Liver (tissue), 9 donors: ENCODE measurements around the gene ZNF48. TPM values are rescaled to one million over a fixed set of nuclear protein-coding genes. Genes with fewer than 3 reads are reported as not detected.

ENCODE experiments used
- DNase-seq: peaks from one replicate; pipeline ENCODE4 v3.0.0-alpha.2; 2017; ENCODE audit warnings: low spot score
- H3K27ac ChIP-seq, 2 donors: one replicate each; pipeline ENCODE4 v1.7.0; 2013; ENCODE audit warnings: inconsistent platforms in 2 of 2, low read length in 2 of 2, control low read depth in 1 of 2, low read depth in 1 of 2, mild to moderate bottlenecking in 1 of 2
- H3K27me3 ChIP-seq, 4 donors: one replicate each; pipeline versions ENCODE4 v1.6.1 to v1.7.0; 2013; ENCODE audit warnings: low read length in 3 of 4, inconsistent platforms in 1 of 4, mild to moderate bottlenecking in 1 of 4, moderate library complexity in 1 of 4; ENCODE audit not compliant: control insufficient read depth in 4 of 4, insufficient read depth in 4 of 4
- H3K36me3 ChIP-seq, 4 donors: one replicate each; pipeline versions ENCODE4 v1.6.1 to v1.7.0; 2013; ENCODE audit warnings: low read length in 3 of 4, mild to moderate bottlenecking in 3 of 4, low read depth in 1 of 4, moderate library complexity in 1 of 4; ENCODE audit not compliant: control insufficient read depth in 4 of 4, insufficient read depth in 3 of 4
- H3K4me1 ChIP-seq, 4 donors: one replicate each; pipeline versions ENCODE4 v1.6.1 to v1.7.0; 2013; ENCODE audit warnings: low read length in 3 of 4, mild to moderate bottlenecking in 3 of 4, moderate library complexity in 1 of 4; ENCODE audit not compliant: control insufficient read depth in 4 of 4, insufficient read depth in 4 of 4
- H3K4me3 ChIP-seq, 3 donors: one replicate each; pipeline versions ENCODE4 v1.6.1 to v1.7.0; 2013; ENCODE audit warnings: low read length in 3 of 3, control low read depth in 1 of 3, low read depth in 1 of 3, mild to moderate bottlenecking in 1 of 3
- H3K9ac ChIP-seq, 2 donors: one replicate each; pipeline ENCODE4 v1.7.0; 2013; ENCODE audit warnings: low read length in 2 of 2, mild to moderate bottlenecking in 2 of 2, moderate library complexity in 2 of 2, control low read depth in 1 of 2, low read depth in 1 of 2
- H3K9me3 ChIP-seq, 4 donors: one replicate each; pipeline versions ENCODE4 v1.6.1 to v1.7.0; 2013; ENCODE audit warnings: low read length in 3 of 4; ENCODE audit not compliant: control insufficient read depth in 4 of 4
- ATF3 ChIP-seq: IDR thresholded peaks from 2 replicates; pipeline ENCODE4 v1.6.1; 2016; ENCODE audit warnings: antibody characterized with exemption
- CTCF ChIP-seq: fragments of 150-350 bp; IDR thresholded peaks from 2 replicates; pipeline ENCODE4 v1.5.1; 2017; ENCODE audit warnings: improper control_type of control experiment, low read depth, low read length; ENCODE audit not compliant: missing input control
- EGR1 ChIP-seq, 2 donors: IDR thresholded peaks; 2 replicates each; pipeline ENCODE4 v1.6.1; 2016 to 2018; ENCODE audit warnings: antibody characterized with exemption in 2 of 2, low read depth in 2 of 2
- FOXA2 ChIP-seq: IDR thresholded peaks from 2 replicates; pipeline ENCODE4 v1.6.1; 2016; ENCODE audit warnings: antibody characterized with exemption
- GABPA ChIP-seq, 2 donors: IDR thresholded peaks in 1 of 2; conservative IDR thresholded peaks in 1 of 2; 2 replicates each; pipeline ENCODE4 v1.6.1; 2016; ENCODE audit warnings: antibody characterized with exemption in 2 of 2, mild to moderate bottlenecking in 1 of 2, moderate library complexity in 1 of 2
- HNF4A ChIP-seq, 2 donors: conservative IDR thresholded peaks; 2 replicates each; pipeline ENCODE4 v1.6.1; 2016; ENCODE audit warnings: antibody characterized with exemption in 2 of 2, mild to moderate bottlenecking in 2 of 2
- HNF4G ChIP-seq: IDR thresholded peaks from 2 replicates; pipeline ENCODE4 v1.6.1; 2016; ENCODE audit warnings: antibody characterized with exemption
- JUND ChIP-seq, 2 donors: IDR thresholded peaks; 2 replicates each; pipeline ENCODE4 v1.6.1; 2016; ENCODE audit warnings: antibody characterized with exemption in 2 of 2
- MAX ChIP-seq: IDR thresholded peaks from 2 replicates; pipeline ENCODE4 v1.6.1; 2016; ENCODE audit warnings: antibody characterized with exemption
- RAD21 ChIP-seq, 2 donors: IDR thresholded peaks; 2 replicates each; pipeline ENCODE4 v1.6.1; 2016; ENCODE audit warnings: antibody characterized with exemption in 2 of 2, mild to moderate bottlenecking in 2 of 2
- RXRA ChIP-seq, 2 donors: IDR thresholded peaks; 2 replicates each; pipeline ENCODE4 v1.6.1; 2017 to 2018; ENCODE audit warnings: antibody characterized with exemption in 2 of 2, mild to moderate bottlenecking in 1 of 2
- SP1 ChIP-seq: IDR thresholded peaks from 2 replicates; pipeline ENCODE4 v1.6.1; 2018; ENCODE audit warnings: antibody characterized with exemption, mild to moderate bottlenecking
- TAF1 ChIP-seq: conservative IDR thresholded peaks from 2 replicates; pipeline ENCODE4 v1.6.1; 2016; ENCODE audit warnings: antibody characterized with exemption, mild to moderate bottlenecking
- YY1 ChIP-seq: IDR thresholded peaks from 2 replicates; pipeline ENCODE4 v1.6.1; 2016; ENCODE audit warnings: antibody characterized with exemption, mild to moderate bottlenecking
- WGBS: extraction: QIAGEN DNeasy Blood & Tissue Kit; methylation state at CpG from one replicate; pipeline ENCODE4 v1.1.7; 2013; 5-methylcytosine and 5-hydroxymethylcytosine counted together
- polyA plus RNA-seq, 2 donors: library from polyadenylated mRNA; stranded (reverse) in 1 of 2; unstranded in 1 of 2; fragments of 200-250 nt in 1 of 2; fragments of >200 nt in 1 of 2; fragmentation: Nextera tagmentation in 1 of 2; extraction: Ambion mirVana in 1 of 2; gene quantifications; one replicate each; pipeline versions ENCODE4 v1.2.1 to v1.2.3, GENCODE V29; 2013 to 2015
- total RNA-seq, 2 donors: library from RNA; depleted of rRNA; stranded (reverse); fragments of >200 nt; gene quantifications; one replicate each; pipeline ENCODE4 v1.2.3, GENCODE V29; 2014
- TF ChIP-seq, protein P1 (sequence below): IDR thresholded peaks from 2 replicates; pipeline ENCODE4 v1.6.1; 2016; ENCODE audit warnings: antibody characterized with exemption, mild to moderate bottlenecking
- donor health status: healthy.
- donor health status: healthy.
- donor health status: healthy.
- donor health status: healthy.
- donor health status: healthy.

ZNF48 gene
- total and polyA plus RNA-seq, 4 donors = 2.3 to 4.7 (median 3.1) TPM

- TF ChIP-seq YY1 (peak; percentile 26), HNF4G (peak; percentile 37), HNF4A (conservative IDR thresholded peaks at IDR 0.05) (peak; percentile 42 to 59), JUND (IDR thresholded peaks at IDR 0.05) (peak; percentile 88 to 92), TAF1 (no peak), RAD21 (IDR thresholded peaks at IDR 0.05) (peak; percentile 52 to 65), FOXA2 (no peak), SP1 (peak; percentile 56), GABPA (IDR thresholded peaks at IDR 0.05 in 1 of 2, conservative IDR thresholded peaks at IDR 0.05 in 1 of 2) (peak in 1 of 2 donors; percentile 56), RXRA (IDR thresholded peaks at IDR 0.05) (peak; percentile 62 to 71), ATF3 (peak; percentile 74), EGR1 (IDR thresholded peaks at IDR 0.05; ENCODE audit: low read depth in 2 of 2) (no peak), MAX (peak; percentile 61), CTCF (no peak)
- TF ChIP-seq, protein P1, sequence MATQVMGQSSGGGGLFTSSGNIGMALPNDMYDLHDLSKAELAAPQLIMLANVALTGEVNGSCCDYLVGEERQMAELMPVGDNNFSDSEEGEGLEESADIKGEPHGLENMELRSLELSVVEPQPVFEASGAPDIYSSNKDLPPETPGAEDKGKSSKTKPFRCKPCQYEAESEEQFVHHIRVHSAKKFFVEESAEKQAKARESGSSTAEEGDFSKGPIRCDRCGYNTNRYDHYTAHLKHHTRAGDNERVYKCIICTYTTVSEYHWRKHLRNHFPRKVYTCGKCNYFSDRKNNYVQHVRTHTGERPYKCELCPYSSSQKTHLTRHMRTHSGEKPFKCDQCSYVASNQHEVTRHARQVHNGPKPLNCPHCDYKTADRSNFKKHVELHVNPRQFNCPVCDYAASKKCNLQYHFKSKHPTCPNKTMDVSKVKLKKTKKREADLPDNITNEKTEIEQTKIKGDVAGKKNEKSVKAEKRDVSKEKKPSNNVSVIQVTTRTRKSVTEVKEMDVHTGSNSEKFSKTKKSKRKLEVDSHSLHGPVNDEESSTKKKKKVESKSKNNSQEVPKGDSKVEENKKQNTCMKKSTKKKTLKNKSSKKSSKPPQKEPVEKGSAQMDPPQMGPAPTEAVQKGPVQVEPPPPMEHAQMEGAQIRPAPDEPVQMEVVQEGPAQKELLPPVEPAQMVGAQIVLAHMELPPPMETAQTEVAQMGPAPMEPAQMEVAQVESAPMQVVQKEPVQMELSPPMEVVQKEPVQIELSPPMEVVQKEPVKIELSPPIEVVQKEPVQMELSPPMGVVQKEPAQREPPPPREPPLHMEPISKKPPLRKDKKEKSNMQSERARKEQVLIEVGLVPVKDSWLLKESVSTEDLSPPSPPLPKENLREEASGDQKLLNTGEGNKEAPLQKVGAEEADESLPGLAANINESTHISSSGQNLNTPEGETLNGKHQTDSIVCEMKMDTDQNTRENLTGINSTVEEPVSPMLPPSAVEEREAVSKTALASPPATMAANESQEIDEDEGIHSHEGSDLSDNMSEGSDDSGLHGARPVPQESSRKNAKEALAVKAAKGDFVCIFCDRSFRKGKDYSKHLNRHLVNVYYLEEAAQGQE = no peak
- Histone ChIP-seq H3K27me3 (no peaks in the 10 kb centered on the region), H3K9ac (no peak overlapping the region), H3K27ac (peak overlapping the region; percentile 55 to 56), H3K9me3 (no peaks in the 10 kb centered on the region), H3K4me3 (no peak overlapping the region), H3K36me3 (peaks cover 0 to 12% (median 8%) of the 10 kb centered on the region in 4 donors), H3K4me1 (peaks cover 12 to 53% (median 41%) of the 10 kb centered on the region in 4 donors)
- 67% methylated on average over 11 of the region's 11 CpGs for WGBS
- DNase-seq = no peak
Measured at GRCh38 chr16:30351586-30352419, 43.4 kb upstream of the ZNF48 start.
